IMR-90 (cell line): ENCODE data around the gene GPC5. TPM values are rescaled to one million over a fixed set of nuclear protein-coding genes. Genes with fewer than 3 reads are reported as not detected.

ENCODE experiments used
- ATAC-seq: fragments of 200-7000 bp; cut with Tn5 transposase; 2 replicates; pipeline ENCODE4 v1.9.1; 2020; ENCODE audit warnings: low read depth, mild to moderate bottlenecking, moderate library complexity
- BruUV-seq: library from RNA; stranded (reverse); fragments of 400-500 nt; replicated peaks from 2 replicates; lab custom pipeline; 2021; lab: Mats Ljungman, UMichigan
- CTCF ChIA-PET: fragments of 300-600 bp; formaldehyde crosslinking; extraction: SDS; loops from one replicate; lab custom pipeline; 2021; ENCODE audit warnings: antibody characterized with exemption; lab: Yijun Ruan, JAX
- POLR2A ChIA-PET: fragments of 300-600 bp; sonication (Branson Sonifier 250); formaldehyde crosslinking; loops from one replicate; lab custom pipeline; 2022; ENCODE audit warnings: antibody characterized with exemption; ENCODE audit not compliant: unreplicated experiment; lab: Charles Lee
- DNase-seq: peaks from one replicate; pipeline ENCODE4 v3.0.0; 2013
- H2AFZ ChIP-seq: replicated peaks from 2 replicates; pipeline ENCODE3; 2013; ENCODE audit warnings: low read length, mild to moderate bottlenecking; ENCODE audit not compliant: poor library complexity
- H2AK5ac ChIP-seq: 2 replicates; pipeline ENCODE4 v1.6.1; 2013; ENCODE audit warnings: low read depth, low read length, inconsistent platforms
- H2AK9ac ChIP-seq: replicated peaks from 2 replicates; pipeline ENCODE3; 2013; ENCODE audit warnings: mild to moderate bottlenecking, low read depth, low read length, moderate library complexity; ENCODE audit not compliant: poor library complexity
- H2BK120ac ChIP-seq: 2 replicates; pipeline ENCODE4 v1.6.1; 2013; ENCODE audit warnings: low read depth, low read length, inconsistent platforms
- H2BK15ac ChIP-seq: 3 replicates; pipeline ENCODE4 v1.6.1; 2013; ENCODE audit warnings: low read depth, low read length, inconsistent platforms
- H2BK20ac ChIP-seq: 2 replicates; pipeline ENCODE4 v1.6.1; 2013; ENCODE audit warnings: low read depth, mild to moderate bottlenecking, inconsistent platforms, low read length, moderate library complexity
- H2BK5ac ChIP-seq: 2 replicates; pipeline ENCODE4 v1.6.1; 2013; ENCODE audit warnings: mild to moderate bottlenecking, low read depth, low read length, inconsistent platforms; ENCODE audit not compliant: poor library complexity, severe bottlenecking
- H3K14ac ChIP-seq: replicated peaks from 2 replicates; pipeline ENCODE4 v1.6.1; 2013; ENCODE audit warnings: low read depth, low read length, inconsistent platforms
- H3K18ac ChIP-seq: 2 replicates; pipeline ENCODE4 v1.6.1; 2013; ENCODE audit warnings: low read depth, low read length, control low read depth
- H3K23ac ChIP-seq: 2 replicates; pipeline ENCODE4 v1.6.1; 2013; ENCODE audit warnings: low read depth, low read length, inconsistent platforms
- H3K27ac ChIP-seq: 2 replicates; pipeline ENCODE4 v1.5.1; 2013; ENCODE audit warnings: mild to moderate bottlenecking, control low read depth, low read length; ENCODE audit not compliant: insufficient read depth
- H3K27me3 ChIP-seq: 2 replicates; pipeline ENCODE4 v1.6.1; 2013; ENCODE audit warnings: low read length; ENCODE audit not compliant: control insufficient read depth, insufficient read depth
- H3K36me3 ChIP-seq: 2 replicates; pipeline ENCODE4 v1.6.1; 2013; ENCODE audit warnings: low read length, mixed read lengths; ENCODE audit not compliant: control insufficient read depth, insufficient read depth
- H3K4ac ChIP-seq: 2 replicates; pipeline ENCODE4 v1.6.1; 2013; ENCODE audit warnings: low read depth, low read length, inconsistent platforms
- H3K4me1 ChIP-seq: 2 replicates; pipeline ENCODE4 v1.6.1; 2013; ENCODE audit warnings: low read length, mixed read lengths; ENCODE audit not compliant: control insufficient read depth, insufficient read depth
- H3K4me2 ChIP-seq: 2 replicates; pipeline ENCODE4 v1.6.1; 2013; ENCODE audit warnings: low read depth, mild to moderate bottlenecking, control low read depth, low read length, moderate library complexity
- H3K4me3 ChIP-seq: 2 replicates; pipeline ENCODE4 v1.5.1; 2013; ENCODE audit warnings: low read depth, mild to moderate bottlenecking, control low read depth, low read length, moderate library complexity; ENCODE audit not compliant: insufficient read depth
- H3K56ac ChIP-seq: 2 replicates; pipeline ENCODE4 v1.6.1; 2013; ENCODE audit warnings: low read length, inconsistent platforms; ENCODE audit not compliant: insufficient read depth; ENCODE audit errors: extremely low read depth
- H3K79me1 ChIP-seq, 2 experiments: 2 replicates each; pipeline ENCODE4 v1.6.1; 2013; ENCODE audit warnings: low read length in 2 of 2, inconsistent platforms in 1 of 2, low read depth in 1 of 2
- H3K9ac ChIP-seq: 2 replicates; pipeline ENCODE4 v1.6.1; 2013; ENCODE audit warnings: low read depth, low read length, control low read depth
- H3K9me1 ChIP-seq: 2 replicates; pipeline ENCODE4 v1.6.1; 2013; ENCODE audit warnings: low read length, inconsistent platforms; ENCODE audit not compliant: insufficient read depth
- H3K9me3 ChIP-seq: 2 replicates; pipeline ENCODE4 v1.6.1; 2013; ENCODE audit warnings: low read length; ENCODE audit not compliant: control insufficient read depth, insufficient read depth
- H4K20me1 ChIP-seq: 2 replicates; pipeline ENCODE4 v1.6.1; 2013; ENCODE audit warnings: low read length, inconsistent platforms; ENCODE audit not compliant: insufficient read depth
- H4K5ac ChIP-seq: 2 replicates; pipeline ENCODE4 v1.6.1; 2013; ENCODE audit warnings: mild to moderate bottlenecking, low read depth, low read length, control low read depth
- H4K8ac ChIP-seq, 2 experiments: 2 replicates each; pipeline ENCODE4 v1.6.1; 2013; ENCODE audit warnings: low read depth in 2 of 2, low read length in 2 of 2, control low read depth in 1 of 2, inconsistent platforms in 1 of 2
- H4K91ac ChIP-seq: 2 replicates; pipeline ENCODE4 v1.6.1; 2013; ENCODE audit warnings: low read depth, low read length, inconsistent platforms; ENCODE audit not compliant: insufficient read depth
- CHD1 ChIP-seq: IDR thresholded peaks from 2 replicates; pipeline ENCODE4 v1.6.1; 2012; ENCODE audit warnings: low read depth, low read length, improper control_type of control experiment
- NFE2L2 ChIP-seq: fragments of 150-350 bp; IDR thresholded peaks from 2 replicates; pipeline ENCODE4 v1.6.1; 2016; ENCODE audit warnings: low read depth, mild to moderate bottlenecking, low read length
- dilution Hi-C: fragments of 300-500 bp; cut with HindIII; formaldehyde crosslinking; loops from one replicate; pipeline ENCODE4 v1.14.3; 2018; ENCODE audit warnings: low sequenced_read_pairs; ENCODE audit not compliant: unreplicated experiment
- in situ Hi-C: fragments of 300-500 bp; cut with MboI; formaldehyde crosslinking; loops from 3 replicates; pipeline ENCODE4 v1.14.3; 2019; ENCODE audit warnings: low sequenced_read_pairs, inconsistent platforms, mixed read lengths
- intact Hi-C: fragments of 100-400 bp; cut with micrococcal nuclease; formaldehyde crosslinking; loops from 2 replicates; pipeline ENCODE4 v1.10.0; 2022
- polyA plus RNA-seq, 3 experiments: library from polyadenylated mRNA; depleted of rRNA; stranded (reverse); fragments of >200 nt; gene quantifications; 2 replicates each; pipeline ENCODE4 v1.2.3, GENCODE V29; 2012; ENCODE audit warnings: low replicate concordance in 1 of 3
- total RNA-seq: library from RNA; depleted of rRNA; stranded (reverse); fragments of >200 nt; gene quantifications from 2 replicates; pipeline ENCODE4 v1.2.3, GENCODE V29; 2012

GPC5 gene
- total and polyA plus RNA-seq, 2 of the 4 experiments (the other 2 are of a cell fraction), result 0.94 to 1.8 TPM

DNA sequence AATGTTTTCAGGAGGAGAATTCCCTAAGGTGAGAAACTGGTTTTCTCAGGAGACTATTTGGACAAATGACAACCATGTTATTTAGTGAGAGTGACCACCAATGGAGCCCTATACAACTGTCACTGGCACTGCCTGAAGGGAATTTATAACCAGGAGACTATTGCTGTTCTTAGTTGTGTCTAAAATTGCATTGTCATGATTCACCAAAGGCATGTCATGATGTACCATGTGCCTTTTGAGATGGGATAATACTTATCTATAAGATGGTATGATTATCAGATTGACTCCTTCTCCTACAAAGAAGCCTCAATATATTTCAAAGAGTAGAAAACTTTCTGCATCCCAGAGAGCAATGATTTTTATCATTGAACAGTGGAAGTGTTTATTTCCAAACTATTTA is 1088.8 kb downstream of the GPC5 start:
- Histone ChIP-seq H3K4me1 (no peaks in the 10 kb centered on the region), H3K27me3 (no peaks in the 10 kb centered on the region), H3K56ac (no peak overlapping the region), H3K18ac (no peak overlapping the region), H3K9ac (no peak overlapping the region), H3K4me2 (no peak overlapping the region), H2AK9ac (no peak overlapping the region), H3K9me1 (no peaks in the 10 kb centered on the region), H4K8ac (no peak overlapping the region), H3K27ac (no peak overlapping the region), H2AFZ (no peak overlapping the region), H3K9me3 (no peaks in the 10 kb centered on the region), H2BK120ac (no peak overlapping the region), H2BK15ac (no peak overlapping the region), H3K36me3 (no peaks in the 10 kb centered on the region), H4K20me1 (no peaks in the 10 kb centered on the region), H2BK20ac (no peak overlapping the region), H3K4me3 (no peak overlapping the region), H4K91ac (no peak overlapping the region), H2BK5ac (no peak overlapping the region), H3K23ac (no peak overlapping the region), H2AK5ac (no peak overlapping the region), H4K5ac (no peak overlapping the region), H3K79me1 (no peaks in the 10 kb centered on the region), H3K14ac (no peak overlapping the region), H3K4ac (no peak overlapping the region)
- ChIA-PET POLR2A (no interaction called here), CTCF (no interaction called here)
- TF ChIP-seq CHD1 (no peak), NFE2L2 (peak; percentile 74)
- ATAC-seq, result no peak
- no TSS peak for BruUV-seq
- intact Hi-C loops, result no loop called here
- no peak for DNase-seq
- dilution Hi-C loops, result no loop called here
- in situ Hi-C loops, result no loop called here
